ENCODE measurements around the gene ZNF778. TPM values are rescaled to one million over a fixed set of nuclear protein-coding genes. Genes with fewer than 3 reads are reported as not detected.

ZNF778 gene
- total RNA-seq, 1 experiment from 2014 or later: 15.3 TPM

DNA sequence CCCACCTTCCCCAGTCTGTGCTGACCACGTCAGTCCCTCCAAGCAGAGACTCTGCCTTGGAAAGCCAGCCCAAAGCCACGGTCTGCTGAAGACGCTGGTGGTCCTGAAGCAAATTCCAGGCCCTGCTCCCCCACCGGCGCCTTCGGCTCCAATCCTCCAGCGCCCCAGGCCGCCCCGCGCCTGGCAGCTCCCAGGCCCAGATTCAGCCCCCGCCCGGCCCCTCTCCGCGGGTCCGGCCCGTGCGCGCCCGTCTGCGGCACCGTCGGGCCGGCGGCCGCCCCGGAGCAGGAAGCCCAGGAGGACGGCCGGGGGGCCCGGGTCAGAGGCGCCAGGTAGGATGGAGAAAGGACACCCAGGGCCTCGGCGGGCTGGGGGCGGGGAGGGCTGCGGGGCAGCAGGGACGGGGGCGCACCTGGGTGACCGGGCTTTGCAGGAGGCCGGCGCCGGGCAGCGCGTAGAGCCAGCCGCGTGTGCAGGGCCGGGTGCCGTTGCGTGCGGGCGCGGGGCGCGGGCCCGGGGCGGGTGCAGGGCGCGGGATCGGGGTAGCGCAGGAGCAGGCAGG is 16.6 kb upstream of the ZNF778 start:
- no peak for DNase-seq
- Mint-ChIP-seq H3K27ac (ENCODE audit: unreplicated experiment) (no peak overlapping the region), H3K27me3 (ENCODE audit: unreplicated experiment) (peaks cover 49% of the 10 kb centered on the region), H3K36me3 (ENCODE audit: insufficient read depth, unreplicated experiment) (peaks cover 11% of the 10 kb centered on the region), H3K9me3 (ENCODE audit: low read depth, unreplicated experiment) (no peaks in the 10 kb centered on the region), H3K4me3 (ENCODE audit: low read depth, unreplicated experiment) (no peak overlapping the region), H3K4me1 (ENCODE audit: low read depth, unreplicated experiment) (peaks cover 10% of the 10 kb centered on the region)
- CTCF ChIA-PET: interaction anchor here (0.6 to 0.9 kb wide), 2 partner anchors 15 to 30 kb away, joined by 3 to 5 read pairs; partner anchors contain the start of gene CDH15
- TF ChIP-seq, protein P1, sequence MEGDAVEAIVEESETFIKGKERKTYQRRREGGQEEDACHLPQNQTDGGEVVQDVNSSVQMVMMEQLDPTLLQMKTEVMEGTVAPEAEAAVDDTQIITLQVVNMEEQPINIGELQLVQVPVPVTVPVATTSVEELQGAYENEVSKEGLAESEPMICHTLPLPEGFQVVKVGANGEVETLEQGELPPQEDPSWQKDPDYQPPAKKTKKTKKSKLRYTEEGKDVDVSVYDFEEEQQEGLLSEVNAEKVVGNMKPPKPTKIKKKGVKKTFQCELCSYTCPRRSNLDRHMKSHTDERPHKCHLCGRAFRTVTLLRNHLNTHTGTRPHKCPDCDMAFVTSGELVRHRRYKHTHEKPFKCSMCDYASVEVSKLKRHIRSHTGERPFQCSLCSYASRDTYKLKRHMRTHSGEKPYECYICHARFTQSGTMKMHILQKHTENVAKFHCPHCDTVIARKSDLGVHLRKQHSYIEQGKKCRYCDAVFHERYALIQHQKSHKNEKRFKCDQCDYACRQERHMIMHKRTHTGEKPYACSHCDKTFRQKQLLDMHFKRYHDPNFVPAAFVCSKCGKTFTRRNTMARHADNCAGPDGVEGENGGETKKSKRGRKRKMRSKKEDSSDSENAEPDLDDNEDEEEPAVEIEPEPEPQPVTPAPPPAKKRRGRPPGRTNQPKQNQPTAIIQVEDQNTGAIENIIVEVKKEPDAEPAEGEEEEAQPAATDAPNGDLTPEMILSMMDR (IDR thresholded peaks at IDR 0.05; ENCODE audit: unreplicated experiment): no peak
- BruUV-seq (replicated peaks): no TSS peak
- intact Hi-C loops (cut with micrococcal nuclease; ENCODE audit: unreplicated experiment): no loop called here

DNA sequence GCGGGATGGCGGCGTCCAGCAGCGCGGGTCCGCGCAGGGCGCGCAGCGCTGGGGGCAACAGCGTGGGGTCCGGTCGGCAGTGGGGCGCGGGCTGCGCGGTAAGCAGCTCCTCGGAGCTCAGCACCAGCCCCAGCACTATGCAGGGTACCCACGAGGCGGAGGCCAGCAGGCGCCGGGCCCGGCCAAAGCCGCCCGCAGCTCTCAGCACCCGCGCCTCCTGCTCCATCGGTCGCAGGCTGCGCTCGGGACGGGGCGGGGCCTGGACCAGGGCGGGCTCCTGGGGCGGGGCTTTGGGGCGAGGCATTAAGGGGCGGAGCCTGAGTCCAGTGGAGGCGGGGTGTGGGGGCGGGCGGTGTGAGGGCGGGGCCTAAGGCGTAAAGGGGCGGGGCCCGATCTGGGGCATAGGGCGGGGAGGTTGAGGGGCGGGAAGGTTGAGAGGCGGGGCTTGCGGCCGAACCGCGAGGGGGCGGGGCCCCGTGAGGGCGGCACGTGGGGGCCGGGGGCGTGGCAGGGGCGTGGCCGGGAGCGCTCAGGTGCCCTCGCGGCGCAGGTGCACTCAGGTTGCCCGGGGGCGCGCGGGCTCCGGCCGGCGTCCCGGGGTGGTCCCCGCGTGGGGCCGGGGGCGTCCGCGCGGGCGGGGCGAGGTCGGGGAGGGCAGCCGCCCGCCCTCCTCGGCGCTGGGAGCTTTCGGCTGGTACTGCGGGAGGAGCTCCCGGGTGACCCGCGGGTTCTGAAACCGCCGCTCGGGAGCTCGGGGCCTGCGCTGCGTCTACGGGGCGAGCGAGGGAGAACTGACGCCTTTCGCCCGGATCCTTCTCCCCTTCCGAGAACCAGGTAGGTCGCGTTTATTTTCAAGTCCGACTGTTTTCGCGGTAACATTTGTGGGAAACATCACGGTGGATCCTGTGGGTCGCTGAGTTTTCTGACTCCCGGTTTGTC is 15.8 kb upstream of the ZNF778 start:
- BruUV-seq (replicated peaks): no TSS peak
- TF ChIP-seq, protein P1 (IDR thresholded peaks at IDR 0.05; ENCODE audit: unreplicated experiment): no peak
- peaks cover 10% of the 10 kb centered on the region for H3K4me1 Mint-ChIP-seq (ENCODE audit: low read depth, unreplicated experiment)
- H3K9me3 Mint-ChIP-seq (ENCODE audit: low read depth, unreplicated experiment): no peaks in the 10 kb centered on the region
- intact Hi-C loops (cut with micrococcal nuclease; ENCODE audit: unreplicated experiment): no loop called here
- H3K27me3 Mint-ChIP-seq (ENCODE audit: unreplicated experiment): peaks cover 49% of the 10 kb centered on the region
- CTCF ChIA-PET: interaction anchor here (0.6 to 0.9 kb wide), 2 partner anchors 14 to 31 kb away, joined by 3 to 5 read pairs; partner anchors contain the start of gene CDH15
- no peak overlapping the region for H3K27ac Mint-ChIP-seq (ENCODE audit: unreplicated experiment)
- peak; percentile 95 for DNase-seq
- peak overlapping the region; percentile 67 for H3K4me3 Mint-ChIP-seq (ENCODE audit: low read depth, unreplicated experiment)
- H3K36me3 Mint-ChIP-seq (ENCODE audit: insufficient read depth, unreplicated experiment): peaks cover 11% of the 10 kb centered on the region

- peak overlapping the region; percentile 67 for H3K4me3 Mint-ChIP-seq (ENCODE audit: low read depth, unreplicated experiment)
- H3K36me3 Mint-ChIP-seq (ENCODE audit: insufficient read depth, unreplicated experiment): peaks cover 11% of the 10 kb centered on the region
- BruUV-seq (replicated peaks): no TSS peak
- intact Hi-C loops (cut with micrococcal nuclease; ENCODE audit: unreplicated experiment): no loop called here
- peaks cover 49% of the 10 kb centered on the region for H3K27me3 Mint-ChIP-seq (ENCODE audit: unreplicated experiment)
- peak overlapping the region; percentile 49 for H3K27ac Mint-ChIP-seq (ENCODE audit: unreplicated experiment)
- H3K9me3 Mint-ChIP-seq (ENCODE audit: low read depth, unreplicated experiment): no peaks in the 10 kb centered on the region
- DNase-seq: no peak
- TF ChIP-seq, protein P1 (IDR thresholded peaks at IDR 0.05; ENCODE audit: unreplicated experiment): no peak
- CTCF ChIA-PET: interaction anchor here (0.6 kb wide), 1 partner anchor 31 kb away, joined by 3 read pairs; the partner anchor contains the start of gene CDH15
- H3K4me1 Mint-ChIP-seq (ENCODE audit: low read depth, unreplicated experiment): peaks cover 10% of the 10 kb centered on the region
Observed at GRCh38 chr16:89202422-89203215, 14.9 kb upstream of the ZNF778 start.

DNA sequence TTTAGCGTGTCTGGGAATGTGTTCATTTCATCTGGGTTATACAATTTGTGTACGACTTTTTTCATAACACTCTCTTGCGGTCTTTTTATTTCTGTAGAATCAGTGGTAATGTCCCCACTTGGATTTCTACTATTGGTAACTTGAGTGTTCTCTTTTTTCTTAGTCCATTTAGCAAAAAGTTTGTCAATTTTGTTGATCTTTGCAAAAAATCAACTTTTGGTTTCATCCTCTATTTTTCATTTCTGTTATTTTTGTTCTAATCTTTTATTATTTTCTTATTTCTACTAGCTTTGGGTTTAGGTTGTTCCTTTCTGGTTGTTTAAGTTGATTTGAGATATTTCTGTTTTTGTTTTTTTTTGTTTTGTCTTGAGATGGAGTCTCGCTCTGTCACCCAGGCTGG is 9.5 kb upstream of the ZNF778 start:
- Mint-ChIP-seq H3K4me3 (ENCODE audit: low read depth, unreplicated experiment) (no peak overlapping the region), H3K4me1 (ENCODE audit: low read depth, unreplicated experiment) (peaks cover 6% of the 10 kb centered on the region), H3K27me3 (ENCODE audit: unreplicated experiment) (peaks cover 16% of the 10 kb centered on the region), H3K9me3 (ENCODE audit: low read depth, unreplicated experiment) (no peaks in the 10 kb centered on the region), H3K27ac (ENCODE audit: unreplicated experiment) (no peak overlapping the region), H3K36me3 (ENCODE audit: insufficient read depth, unreplicated experiment) (peaks cover 2% of the 10 kb centered on the region)
- CTCF ChIA-PET: interaction anchor here (0.6 kb wide), 1 partner anchor 1749 kb away, joined by 3 read pairs; no protein-coding TSS in a partner anchor
- BruUV-seq (replicated peaks): no TSS peak
- TF ChIP-seq, protein P1 (IDR thresholded peaks at IDR 0.05; ENCODE audit: unreplicated experiment): no peak
- intact Hi-C loops (cut with micrococcal nuclease; ENCODE audit: unreplicated experiment): no loop called here
- DNase-seq: no peak
